Breast epithelium (tissue), 4 donors: ENCODE data around the gene ITIH3. TPM values are rescaled to one million over a fixed set of nuclear protein-coding genes. Genes with fewer than 3 reads are reported as not detected.

Source experiments
- DNase-seq, 2 donors: peaks; one replicate each; pipeline ENCODE4 v3.0.0-alpha.2; 2019; ENCODE audit warnings: low spot score in 2 of 2
- H3K27ac ChIP-seq, 2 donors: fragments of 200-600 bp; sonication (generic) in 1 of 2; one replicate each; pipeline ENCODE4 v1.5.1; 2016 to 2019; ENCODE audit warnings: mild to moderate bottlenecking in 1 of 2
- H3K27me3 ChIP-seq, 2 donors: fragments of 200-600 bp; sonication (generic) in 1 of 2; one replicate each; pipeline versions ENCODE4 v1.5.1 to v1.6.0; 2017 to 2019; ENCODE audit warnings: control low read depth in 1 of 2, mild to moderate bottlenecking in 1 of 2
- H3K36me3 ChIP-seq: fragments of 200-600 bp; one replicate; pipeline ENCODE4 v1.5.1; 2019
- H3K4me1 ChIP-seq, 2 donors: fragments of 200-600 bp; sonication (generic); one replicate each; pipeline ENCODE4 v1.5.1; 2016 to 2019; ENCODE audit warnings: control low read depth in 1 of 2
- H3K4me3 ChIP-seq, 3 donors: fragments of 200-600 bp; sonication (generic); 1 replicate in 2 of 3; 2 replicates in 1 of 3; pipeline ENCODE4 v1.5.1; 2016 to 2019; ENCODE audit warnings: mild to moderate bottlenecking in 3 of 3, moderate library complexity in 2 of 3
- H3K9me3 ChIP-seq, 2 donors: fragments of 200-600 bp; sonication (generic) in 1 of 2; one replicate each; pipeline ENCODE4 v1.5.1; 2016 to 2019; ENCODE audit warnings: control low read depth in 1 of 2
- CTCF ChIP-seq, 3 donors: fragments of 450-650 bp; IDR thresholded peaks; one replicate each; pipeline ENCODE4 v1.5.1; 2016 to 2017; ENCODE audit warnings: antibody characterized with exemption in 3 of 3, mild to moderate bottlenecking in 3 of 3, moderate library complexity in 3 of 3
- POLR2A ChIP-seq: fragments of 450-650 bp; IDR thresholded peaks from one replicate; pipeline ENCODE4 v1.6.1; 2016; ENCODE audit warnings: antibody characterized with exemption, mild to moderate bottlenecking, moderate library complexity
- POLR2AphosphoS5 ChIP-seq, 3 donors: sonication (generic); formaldehyde crosslinking; IDR thresholded peaks; one replicate each; pipeline ENCODE4 v1.6.1; 2017; ENCODE audit warnings: antibody characterized with exemption in 3 of 3
- intact Hi-C: fragments of 100-400 bp; cut with DNase I; formaldehyde crosslinking; loops from one replicate; pipeline ENCODE4 v1.15.1; 2023; ENCODE audit warnings: low total_unique reads
- total RNA-seq, 3 donors: library from RNA; depleted of rRNA; stranded (reverse); fragments of >200 nt; gene quantifications; one replicate each; pipeline ENCODE4 v1.1.0, GENCODE V29; 2016

The ITIH3 gene
- total RNA-seq, 3 donors from 2014 or later, result 0.64 to 6.6 (median 0.88) TPM

- Histone ChIP-seq H3K27ac (no peak overlapping the region), H3K9me3 (no peaks in the 10 kb centered on the region), H3K36me3 (no peaks in the 10 kb centered on the region), H3K4me1 (no peaks in the 10 kb centered on the region), H3K4me3 (no peak overlapping the region), H3K27me3 (no peaks in the 10 kb centered on the region)
- no peak for TF ChIP-seq POLR2AphosphoS5 (IDR thresholded peaks at IDR 0.05)
- no peak for TF ChIP-seq POLR2A
- no peak for TF ChIP-seq CTCF (IDR thresholded peaks at IDR 0.05)
- intact Hi-C loops, result no loop called here
- DNase-seq, result no peak
These were observed 4.3 kb upstream of the ITIH3 start for GRCh38 chr3:52790337-52790736.

GRCh38 chr3:52790741-52791140 lies 3.9 kb upstream of the ITIH3 start:
- Histone ChIP-seq H3K36me3 (no peaks in the 10 kb centered on the region), H3K4me3 (no peak overlapping the region), H3K27ac (no peak overlapping the region), H3K9me3 (no peaks in the 10 kb centered on the region), H3K4me1 (no peaks in the 10 kb centered on the region), H3K27me3 (no peaks in the 10 kb centered on the region)
- no peak for TF ChIP-seq CTCF (IDR thresholded peaks at IDR 0.05)
- no peak for TF ChIP-seq POLR2AphosphoS5 (IDR thresholded peaks at IDR 0.05)
- TF ChIP-seq POLR2A, result no peak
- intact Hi-C loops, result no loop called here
- DNase-seq, result no peak

GRCh38 chr3:52791366-52791765 lies 3.2 kb upstream of the ITIH3 start:
- no peak overlapping the region for H3K27ac ChIP-seq
- TF ChIP-seq POLR2A, result no peak
- TF ChIP-seq POLR2AphosphoS5 (IDR thresholded peaks at IDR 0.05), result no peak
- no peak for TF ChIP-seq CTCF (IDR thresholded peaks at IDR 0.05)
- intact Hi-C loops, result no loop called here
- no peaks in the 10 kb centered on the region for H3K27me3 ChIP-seq
- no peaks in the 10 kb centered on the region for H3K4me1 ChIP-seq
- H3K36me3 ChIP-seq, result no peaks in the 10 kb centered on the region
- no peak overlapping the region for H3K4me3 ChIP-seq
- DNase-seq, result no peak
- no peaks in the 10 kb centered on the region for H3K9me3 ChIP-seq

GRCh38 chr3:52791928-52792327 lies 2.7 kb upstream of the ITIH3 start:
- H3K36me3 ChIP-seq, result no peaks in the 10 kb centered on the region
- intact Hi-C loops, result loop anchor here (2.0 kb wide), 1 partner anchor 29 kb away; no protein-coding TSS in a partner anchor
- H3K27ac ChIP-seq, result no peak overlapping the region
- H3K4me1 ChIP-seq, result no peaks in the 10 kb centered on the region
- H3K4me3 ChIP-seq, result no peak overlapping the region
- TF ChIP-seq CTCF (IDR thresholded peaks at IDR 0.05) (no peak), POLR2A (no peak), POLR2AphosphoS5 (IDR thresholded peaks at IDR 0.05) (no peak)
- H3K9me3 ChIP-seq, result no peaks in the 10 kb centered on the region
- H3K27me3 ChIP-seq, result no peaks in the 10 kb centered on the region
- DNase-seq, result no peak

GRCh38 chr3:52792413-52792812 lies 2.2 kb upstream of the ITIH3 start:
- Histone ChIP-seq H3K27me3 (no peaks in the 10 kb centered on the region), H3K36me3 (no peaks in the 10 kb centered on the region), H3K4me1 (no peaks in the 10 kb centered on the region), H3K9me3 (no peaks in the 10 kb centered on the region), H3K27ac (no peak overlapping the region), H3K4me3 (no peak overlapping the region)
- DNase-seq, result no peak
- TF ChIP-seq POLR2A, result no peak
- no peak for TF ChIP-seq CTCF (IDR thresholded peaks at IDR 0.05)
- TF ChIP-seq POLR2AphosphoS5 (IDR thresholded peaks at IDR 0.05), result no peak
- intact Hi-C loops, result loop anchor here (2.0 kb wide), 1 partner anchor 28 kb away; no protein-coding TSS in a partner anchor
